ENCODE results near the gene IGHMBP2.

The IGHMBP2 gene

GRCh38 chr11:68940651-68941323 lies 37.1 kb downstream of the IGHMBP2 start:
- no peak for DNase-seq

- no peak for DNase-seq
Observed at GRCh38 chr11:68941324-68942094, 37.8 kb downstream of the IGHMBP2 start.

- no peak for DNase-seq
Observed at GRCh38 chr11:68942095-68942620, 38.5 kb downstream of the IGHMBP2 start.

GRCh38 chr11:68942751-68943271 lies 39.1 kb downstream of the IGHMBP2 start:
- DNase-seq, result peak; percentile 80

- peak; percentile 65 for DNase-seq
Observed at GRCh38 chr11:68946416-68947090, 42.9 kb downstream of the IGHMBP2 start.

- no peak for DNase-seq
Observed at GRCh38 chr11:68947151-68947550, 43.5 kb downstream of the IGHMBP2 start.

GRCh38 chr11:68948496-68948895 lies 44.8 kb downstream of the IGHMBP2 start:
- DNase-seq, result no peak

GRCh38 chr11:68948935-68949334 lies 45.2 kb downstream of the IGHMBP2 start:
- no peak for DNase-seq

GRCh38 chr11:68950270-68950669 lies 46.6 kb downstream of the IGHMBP2 start:
- no peak for DNase-seq

GRCh38 chr11:68950762-68951161 lies 47.1 kb downstream of the IGHMBP2 start:
- no peak for DNase-seq

- DNase-seq, result peak; percentile 66
Observed at GRCh38 chr11:68954836-68955606, 51.3 kb downstream of the IGHMBP2 start.

- no peak for DNase-seq
Observed at GRCh38 chr11:68955607-68955958, 51.9 kb downstream of the IGHMBP2 start.

- no peak for DNase-seq
Observed at GRCh38 chr11:68956142-68956541, 52.5 kb downstream of the IGHMBP2 start.

GRCh38 chr11:68956547-68957254 lies 53.0 kb downstream of the IGHMBP2 start:
- no peak for DNase-seq

GRCh38 chr11:68958211-68958610 lies 54.5 kb downstream of the IGHMBP2 start:
- DNase-seq, result peak; percentile 10

- DNase-seq, result peak; percentile 40
Observed at GRCh38 chr11:68959465-68960293, 56.0 kb downstream of the IGHMBP2 start.

GRCh38 chr11:68960294-68961071 lies 56.8 kb downstream of the IGHMBP2 start:
- DNase-seq, result no peak

GRCh38 chr11:68961245-68961644 lies 57.6 kb downstream of the IGHMBP2 start:
- DNase-seq, result no peak

GRCh38 chr11:68962527-68963250 lies 59.0 kb downstream of the IGHMBP2 start:
- no peak for DNase-seq
